GM18520 (cell line): Measurements from ENCODE around the gene FEM1C.

Experiments used
- ATAC-seq: cut with Tn5 transposase; IDR thresholded peaks from one replicate; pipeline ENCODE4 v1.9.1; 2021; ENCODE audit not compliant: unreplicated experiment

Gene FEM1C

GRCh38 chr5:115557667-115558387 lies 13.3 kb upstream of the FEM1C start:
- ATAC-seq, result no peak

DNA sequence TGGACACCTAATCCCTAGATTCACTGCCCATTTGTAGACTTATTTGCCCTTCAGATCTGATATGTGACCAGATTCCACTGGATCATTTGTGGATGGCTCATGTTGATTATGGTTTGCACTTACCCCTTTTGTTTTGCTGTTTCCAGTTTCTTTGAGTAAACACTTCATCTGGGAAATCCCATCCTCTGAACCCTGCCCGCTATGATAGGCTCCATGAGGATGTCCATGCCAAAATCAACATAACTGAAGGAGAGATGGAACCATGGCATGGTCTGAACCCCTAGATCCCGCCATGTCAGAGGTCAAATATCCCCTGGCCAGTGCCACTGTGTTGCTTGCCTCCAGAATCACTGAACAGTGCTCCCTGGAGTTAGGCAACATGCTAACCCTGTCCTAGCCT lies 11.7 kb upstream of the FEM1C start:
- ATAC-seq, result no peak

- ATAC-seq, result no peak
Measured at GRCh38 chr5:115555084-115555633, 10.6 kb upstream of the FEM1C start.

GRCh38 chr5:115553082-115553481 lies 8.5 kb upstream of the FEM1C start:
- ATAC-seq, result no peak

DNA sequence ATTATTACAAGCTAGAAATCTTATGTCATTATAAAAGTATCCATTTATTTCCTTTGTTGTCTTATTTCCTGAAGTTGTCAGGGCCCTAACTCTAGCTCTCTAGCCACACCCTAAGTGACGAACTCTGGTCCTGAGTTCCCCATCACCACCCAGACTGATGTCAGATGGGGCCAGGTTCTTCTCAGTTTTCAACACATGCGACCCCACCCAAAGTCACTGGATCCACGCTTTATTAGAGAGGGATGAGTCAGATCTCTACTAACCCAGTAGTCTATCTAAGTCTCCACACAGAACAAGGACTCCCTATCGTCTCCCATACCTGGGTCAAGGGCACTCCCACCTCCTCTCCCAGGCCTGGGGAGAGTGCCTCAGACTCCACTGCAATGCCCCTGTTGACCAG lies 6.8 kb upstream of the FEM1C start:
- no peak for ATAC-seq

DNA sequence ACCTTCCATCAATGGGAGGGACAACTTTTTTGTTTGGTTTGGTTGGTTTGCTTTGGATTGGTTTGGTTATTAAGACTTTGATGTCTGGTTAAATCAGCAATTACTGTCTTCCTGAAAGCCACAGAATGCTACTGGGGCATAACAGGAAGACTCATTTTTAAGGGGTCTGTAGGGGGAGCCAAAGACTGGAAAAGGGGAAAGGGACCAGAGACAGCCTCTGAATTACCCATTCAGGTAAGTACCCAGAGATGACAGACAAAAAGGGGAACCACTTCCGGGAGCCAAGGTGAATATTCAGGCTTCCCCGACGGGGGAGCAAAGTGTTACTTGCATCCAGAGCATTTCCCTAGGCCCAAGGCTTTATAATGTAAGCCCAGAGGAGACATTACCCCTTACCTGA lies 4.6 kb upstream of the FEM1C start:
- no peak for ATAC-seq

- no peak for ATAC-seq
Measured at GRCh38 chr5:115548683-115549082, 4.1 kb upstream of the FEM1C start.

DNA sequence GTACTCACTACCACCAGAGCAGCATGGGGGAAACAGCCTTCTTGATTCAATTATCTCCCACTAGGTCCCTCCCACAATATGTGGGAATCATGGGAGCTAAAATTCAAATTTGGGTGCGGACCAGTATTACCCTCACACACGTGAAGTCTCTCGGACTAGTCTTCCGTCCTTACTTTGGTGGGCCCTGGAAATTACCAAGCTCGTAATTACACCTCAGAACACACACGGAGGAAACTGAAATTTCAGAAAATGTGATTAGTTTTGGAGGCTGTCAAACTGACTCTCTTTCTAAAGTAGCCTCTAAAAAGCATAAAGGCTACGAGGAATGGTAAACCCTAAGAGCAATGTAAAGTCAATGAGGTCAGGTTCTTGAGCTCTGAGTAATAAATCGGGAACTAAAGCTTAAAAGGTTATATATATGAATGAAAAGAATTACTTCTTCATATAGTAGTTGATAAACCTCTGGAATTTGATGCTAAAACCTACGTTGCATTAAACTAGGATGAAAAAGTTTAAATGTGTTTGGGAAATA lies 842 bp upstream of the FEM1C start:
- no peak for ATAC-seq

- ATAC-seq, result no peak
Measured at GRCh38 chr5:115544043-115544435, 536 bp downstream of the FEM1C start.

DNA sequence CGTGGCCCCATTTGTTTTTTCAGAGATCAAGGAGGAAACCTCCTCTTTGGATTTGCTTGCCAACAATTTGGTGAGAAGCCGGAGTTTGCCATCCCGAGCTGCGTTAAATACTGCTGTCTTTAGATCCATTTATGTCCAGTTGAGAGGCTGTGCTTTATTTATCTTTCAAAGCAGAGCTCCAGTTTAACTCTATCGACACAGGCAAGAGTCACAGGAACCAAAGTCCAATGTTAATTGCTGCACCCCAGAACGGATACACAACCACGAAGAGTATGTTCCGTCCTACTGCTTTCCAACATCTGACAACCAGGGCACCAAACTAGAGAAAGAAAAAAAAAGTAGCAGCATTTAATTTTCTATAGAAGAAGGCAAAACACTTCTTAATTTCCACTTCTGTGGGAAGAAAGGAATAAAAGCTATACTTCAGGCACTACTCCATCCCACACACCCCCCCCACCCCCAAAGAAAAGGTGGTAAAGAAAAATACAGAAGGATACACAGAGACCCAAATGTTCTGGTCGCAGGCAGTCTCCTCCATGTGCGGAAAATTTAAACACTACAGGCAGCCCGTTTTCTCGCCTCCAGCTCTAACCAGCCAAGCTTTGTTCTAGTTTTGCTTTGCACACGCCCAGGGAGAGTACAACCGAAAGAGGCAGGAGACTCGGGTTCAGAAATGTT lies 1.1 kb downstream of the FEM1C start:
- no peak for ATAC-seq

- no peak for ATAC-seq
Measured at GRCh38 chr5:115542651-115543364, 1.8 kb downstream of the FEM1C start.

DNA sequence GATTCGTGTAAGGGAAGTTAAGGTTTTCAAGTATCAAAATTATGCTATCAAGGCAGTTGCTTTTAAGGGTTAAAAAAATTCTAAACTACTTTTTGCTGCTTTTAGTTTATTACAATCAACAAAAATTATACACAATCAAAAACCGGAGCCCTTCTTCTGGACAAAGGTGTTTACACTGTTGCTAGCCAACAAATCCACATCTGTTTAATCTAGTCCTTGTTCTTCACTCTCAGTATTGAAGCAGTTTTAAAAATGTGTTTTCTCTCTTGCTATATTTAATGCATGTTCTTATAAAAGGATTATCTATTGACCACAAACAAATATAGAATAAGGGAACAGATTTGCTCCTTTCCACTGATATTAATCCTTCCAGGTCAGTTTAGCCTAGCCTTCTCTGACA lies 2.5 kb downstream of the FEM1C start:
- no peak for ATAC-seq

GRCh38 chr5:115541611-115542010 lies 3.0 kb downstream of the FEM1C start:
- ATAC-seq, result no peak

- no peak for ATAC-seq
Measured at GRCh38 chr5:115535479-115536035, 9.0 kb downstream of the FEM1C start.

DNA sequence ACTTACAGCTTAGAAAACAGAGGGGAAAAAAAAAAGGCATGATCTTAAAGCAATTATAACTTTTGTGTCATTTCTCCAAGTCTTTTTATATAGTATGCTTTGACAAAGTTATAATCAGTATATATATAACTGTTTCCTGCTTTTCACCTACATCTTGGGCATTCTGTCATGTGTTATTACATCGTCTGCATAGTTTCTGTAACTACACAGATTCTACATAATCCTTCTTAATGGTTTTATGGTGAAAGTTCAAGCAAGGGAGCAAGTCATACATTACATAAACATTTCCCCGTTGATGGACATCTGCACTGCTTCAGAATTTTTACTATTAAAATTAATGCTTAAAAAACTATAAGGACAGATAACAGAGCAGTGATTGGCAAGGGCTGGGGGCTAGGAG lies 12.1 kb downstream of the FEM1C start:
- ATAC-seq, result no peak

GRCh38 chr5:115531787-115532367 lies 12.7 kb downstream of the FEM1C start:
- ATAC-seq, result no peak

DNA sequence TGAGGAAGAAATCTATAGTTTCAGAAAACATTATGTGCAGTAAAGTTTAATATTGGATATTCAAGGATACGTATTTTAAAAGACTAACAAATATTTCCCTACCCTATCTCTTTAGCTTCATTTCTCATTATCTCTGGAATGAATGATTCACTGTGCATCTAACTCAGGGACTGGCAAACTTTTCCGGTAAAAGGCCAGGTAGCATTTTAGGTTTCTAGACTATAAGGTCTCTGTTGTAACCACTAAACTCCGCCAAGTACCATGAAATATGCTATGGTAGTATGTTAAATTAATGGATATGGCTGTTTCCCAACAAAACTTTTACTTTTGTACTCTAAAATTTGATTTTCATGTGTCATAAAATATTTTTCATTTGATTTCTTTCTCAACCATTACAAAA lies 13.2 kb downstream of the FEM1C start:
- no peak for ATAC-seq

DNA sequence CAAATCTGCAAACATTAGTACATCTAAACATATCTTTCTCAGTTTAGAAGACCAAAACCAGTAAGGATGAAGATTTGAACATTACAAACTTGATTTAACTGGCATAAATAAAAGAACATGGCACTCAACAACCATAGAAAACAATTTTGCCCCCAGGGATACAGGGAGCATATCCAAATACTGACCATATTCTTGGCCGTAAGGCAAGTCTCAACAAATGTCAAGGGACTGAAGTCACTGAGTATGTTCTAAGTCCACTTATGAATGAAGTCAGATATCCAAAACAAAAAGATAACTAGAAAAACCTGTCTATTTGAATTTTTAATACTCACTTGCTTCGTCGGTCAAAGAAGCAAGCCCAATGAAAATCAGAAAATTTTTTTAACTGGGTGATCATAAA lies 14.1 kb downstream of the FEM1C start:
- ATAC-seq, result no peak

DNA sequence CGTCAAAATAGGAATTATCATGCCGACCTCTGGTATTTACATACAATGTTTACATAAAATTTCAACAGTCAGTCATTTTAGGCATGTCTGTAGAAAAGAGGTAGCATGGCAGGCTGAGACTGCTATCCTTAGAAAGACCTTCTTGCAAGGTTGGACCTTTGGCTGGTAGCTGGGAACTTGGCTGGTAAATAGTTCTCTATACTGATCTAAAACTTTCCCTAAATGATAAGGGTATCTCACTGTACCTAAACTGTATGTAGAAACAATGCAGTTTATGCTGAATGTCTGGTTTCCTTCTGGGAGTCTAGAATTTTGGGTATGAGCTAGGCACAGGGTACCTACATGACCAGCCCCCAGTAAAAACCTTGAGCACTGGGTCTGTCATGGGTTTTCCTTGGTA lies 18.0 kb downstream of the FEM1C start:
- ATAC-seq, result no peak

GRCh38 chr5:115524199-115524847 lies 20.3 kb downstream of the FEM1C start:
- ATAC-seq, result no peak
